Prostate gland (tissue), 2 donors: ENCODE measurements around the gene LCE1C. TPM values are rescaled to one million over a fixed set of nuclear protein-coding genes. Genes with fewer than 3 reads are reported as not detected.

ENCODE experiments used
- DNase-seq: peaks from one replicate; pipeline ENCODE4 v3.0.0-alpha.2; 2019; ENCODE audit warnings: low spot score
- H3K27ac ChIP-seq, 2 donors: fragments of 200-600 bp; sonication (generic); 2 replicates each; pipeline ENCODE4 v1.5.1; 2017 to 2019
- H3K27me3 ChIP-seq: fragments of 200-600 bp; sonication (generic); replicated peaks from 2 replicates; pipeline ENCODE4 v1.5.1; 2019; ENCODE audit not compliant: insufficient read depth
- H3K36me3 ChIP-seq, 2 donors: fragments of 200-600 bp; sonication (generic); 1 replicate in 1 of 2; 2 replicates in 1 of 2; pipeline versions ENCODE4 v1.5.1 to v1.8.1; 2017 to 2019
- H3K4me1 ChIP-seq: fragments of 200-600 bp; sonication (generic); replicated peaks from 2 replicates; pipeline ENCODE4 v1.5.1; 2019
- H3K4me3 ChIP-seq, 2 donors: fragments of 200-600 bp; sonication (generic); 2 replicates each; pipeline ENCODE4 v1.5.1; 2017 to 2019
- H3K9me3 ChIP-seq: fragments of 200-600 bp; sonication (generic); 2 replicates; pipeline ENCODE4 v1.5.1; 2017
- CTCF ChIP-seq, 4 experiments: fragments of 200-600 bp in 2 of 4; fragments of 450-650 bp in 2 of 4; sonication (generic) in 2 of 4; IDR thresholded peaks; 1 replicate in 3 of 4; 2 replicates in 1 of 4; pipeline ENCODE4 v1.5.1; 2016 to 2019; ENCODE audit warnings: antibody characterized with exemption in 4 of 4, mild to moderate bottlenecking in 2 of 4, moderate library complexity in 2 of 4
- POLR2A ChIP-seq: fragments of 450-650 bp; IDR thresholded peaks from one replicate; pipeline ENCODE4 v1.6.1; 2016; ENCODE audit warnings: antibody characterized with exemption, mild to moderate bottlenecking
- POLR2AphosphoS5 ChIP-seq: sonication (generic); formaldehyde crosslinking; IDR thresholded peaks from one replicate; pipeline ENCODE4 v1.6.1; 2017; ENCODE audit warnings: antibody characterized with exemption
- WGBS: methylation state at CpG from one replicate; pipeline ENCODE4 v1.1.5; 2018; 5-methylcytosine and 5-hydroxymethylcytosine counted together
- intact Hi-C: fragments of 100-400 bp; cut with DNase I; formaldehyde crosslinking; loops from one replicate; pipeline ENCODE4 v1.14.2; 2022
- total RNA-seq, 2 donors: library from RNA; depleted of rRNA; stranded (reverse); fragments of >200 nt; gene quantifications; one replicate each; pipeline ENCODE4 v1.1.0, GENCODE V29; 2016

The LCE1C gene
- total RNA-seq, 2 donors from 2014 or later: 8.6 TPM; not detected in 1

GRCh38 chr1:152801333-152801732, 5.1 kb downstream of the LCE1C start:
- H3K27me3 ChIP-seq: no peaks in the 10 kb centered on the region
- intact Hi-C loops: no loop called here
- H3K36me3 ChIP-seq: no peaks in the 10 kb centered on the region
- no peak overlapping the region for H3K4me3 ChIP-seq
- H3K27ac ChIP-seq: no peak overlapping the region
- H3K4me1 ChIP-seq: no peaks in the 10 kb centered on the region
- no peak for DNase-seq
- WGBS: 83% methylated on average over 1 of the region's 1 CpG
- TF ChIP-seq POLR2A: no peak
- TF ChIP-seq CTCF (IDR thresholded peaks at IDR 0.05): no peak
- no peak for TF ChIP-seq POLR2AphosphoS5
- no peaks in the 10 kb centered on the region for H3K9me3 ChIP-seq

GRCh38 chr1:152796421-152796820, 10.0 kb downstream of the LCE1C start, which contains the start of gene LCE1D:
LCE1D (plus strand) TSS chr1:152796721; CDS start chr1:152797795, 1,074 bp downstream.
- no peak within 1 kb of the TSS for H3K4me3 ChIP-seq
- no peak within 1 kb of the TSS for H3K27ac ChIP-seq
- H3K27me3 ChIP-seq: no peaks in the 10 kb centered on the region
- no peak for DNase-seq
- no peaks in the 10 kb centered on the region for H3K36me3 ChIP-seq
- no peak for TF ChIP-seq POLR2AphosphoS5
- no peak for TF ChIP-seq POLR2A
- no peak for TF ChIP-seq CTCF (IDR thresholded peaks at IDR 0.05)
- WGBS: 60% methylated on average over 1 of the region's 3 CpGs
- intact Hi-C loops: no loop called here
- no peaks in the 10 kb centered on the region for H3K4me1 ChIP-seq
- H3K9me3 ChIP-seq: no peaks in the 10 kb centered on the region

- Histone ChIP-seq H3K27me3 (no peaks in the 10 kb centered on the region), H3K9me3 (no peaks in the 10 kb centered on the region), H3K27ac (no peak overlapping the region), H3K36me3 (no peaks in the 10 kb centered on the region), H3K4me3 (no peak overlapping the region), H3K4me1 (no peaks in the 10 kb centered on the region)
- no peak for DNase-seq
- 40% methylated on average over 4 of the region's 4 CpGs for WGBS
- no peak for TF ChIP-seq POLR2AphosphoS5
- no peak for TF ChIP-seq CTCF (IDR thresholded peaks at IDR 0.05)
- no peak for TF ChIP-seq POLR2A
- intact Hi-C loops: no loop called here
These were observed 10.8 kb downstream of the LCE1C start for GRCh38 chr1:152795686-152796085.

GRCh38 chr1:152786077-152786476, 20.4 kb downstream of the LCE1C start, which contains the start of gene LCE1E:
LCE1E (plus strand) TSS chr1:152786257; CDS start chr1:152787300, 1,043 bp downstream.
- no peaks in the 10 kb centered on the region for H3K27me3 ChIP-seq
- H3K4me3 ChIP-seq: no peak within 1 kb of the TSS
- 15% methylated on average over 2 of the region's 2 CpGs for WGBS
- H3K9me3 ChIP-seq: no peaks in the 10 kb centered on the region
- DNase-seq: no peak
- H3K27ac ChIP-seq: no peak within 1 kb of the TSS
- TF ChIP-seq POLR2AphosphoS5 (no peak), POLR2A (no peak), CTCF (IDR thresholded peaks at IDR 0.05) (no peak)
- intact Hi-C loops: no loop called here
- H3K4me1 ChIP-seq: no peaks in the 10 kb centered on the region
- H3K36me3 ChIP-seq: no peaks in the 10 kb centered on the region

GRCh38 chr1:152783095-152783494, 23.4 kb downstream of the LCE1C start:
- no peak for DNase-seq
- no peak overlapping the region for H3K4me3 ChIP-seq
- intact Hi-C loops: no loop called here
- H3K9me3 ChIP-seq: no peaks in the 10 kb centered on the region
- 73% methylated on average over 2 of the region's 2 CpGs for WGBS
- no peaks in the 10 kb centered on the region for H3K4me1 ChIP-seq
- H3K27me3 ChIP-seq: no peaks in the 10 kb centered on the region
- TF ChIP-seq CTCF (IDR thresholded peaks at IDR 0.05) (no peak), POLR2A (no peak), POLR2AphosphoS5 (no peak)
- H3K27ac ChIP-seq: no peak overlapping the region
- no peaks in the 10 kb centered on the region for H3K36me3 ChIP-seq
